Thyroid gland (tissue), 4 donors: Measurements from ENCODE around the gene DTX1. TPM values are rescaled to one million over a fixed set of nuclear protein-coding genes. Genes with fewer than 3 reads are reported as not detected.

Experiments
- DNase-seq, 2 donors: peaks; one replicate each; pipeline ENCODE4 v3.0.0-alpha.2; 2019
- H3K27ac ChIP-seq, 3 donors: fragments of 200-600 bp; sonication (generic); 1 replicate in 2 of 3; 2 replicates in 1 of 3; pipeline ENCODE4 v1.5.1; 2016 to 2019; ENCODE audit warnings: mild to moderate bottlenecking in 1 of 3, moderate library complexity in 1 of 3
- H3K27me3 ChIP-seq: fragments of 200-600 bp; sonication (generic); one replicate; pipeline ENCODE4 v1.5.1; 2019
- H3K36me3 ChIP-seq, 2 donors: fragments of 200-600 bp; sonication (generic); one replicate each; pipeline ENCODE4 v1.5.1; 2016 to 2019
- H3K4me1 ChIP-seq, 2 donors: fragments of 200-600 bp; sonication (generic); one replicate each; pipeline ENCODE4 v1.5.1; 2017 to 2019
- H3K4me3 ChIP-seq, 3 donors: fragments of 200-600 bp; sonication (generic); replicated peaks in 1 of 3; 1 replicate in 2 of 3; 2 replicates in 1 of 3; pipeline ENCODE4 v1.5.1; 2016; ENCODE audit warnings: mild to moderate bottlenecking in 1 of 3
- H3K9me3 ChIP-seq: fragments of 200-600 bp; sonication (generic); one replicate; pipeline ENCODE4 v1.5.1; 2017
- POLR2A ChIP-seq, 2 donors: fragments of 450-650 bp; IDR thresholded peaks; one replicate each; pipeline ENCODE4 v1.6.1; 2017; ENCODE audit warnings: antibody characterized with exemption in 2 of 2, mild to moderate bottlenecking in 2 of 2, moderate library complexity in 1 of 2
- WGBS, 2 donors: methylation state at CpG; one replicate each; pipeline ENCODE4 v1.1.5; 2017; 5-methylcytosine and 5-hydroxymethylcytosine counted together
- intact Hi-C: fragments of 100-400 bp; cut with DNase I; formaldehyde crosslinking; loops from one replicate; pipeline ENCODE4 v1.15.1; 2023
- total RNA-seq, 4 donors: library from RNA; depleted of rRNA; stranded (reverse); fragments of >200 nt; gene quantifications; one replicate each; pipeline ENCODE4 v1.2.3, GENCODE V29; 2016
- TF ChIP-seq, protein P1 (sequence below), 6 experiments: fragments of 200-600 bp in 3 of 6; fragments of 450-650 bp in 3 of 6; sonication (generic) in 3 of 6; IDR thresholded peaks; one replicate each; pipeline ENCODE4 v1.5.1; 2016 to 2019; ENCODE audit warnings: antibody characterized with exemption in 6 of 6, mild to moderate bottlenecking in 2 of 6, inconsistent platforms in 1 of 6, moderate library complexity in 1 of 6

DTX1 gene
- total RNA-seq, 4 donors from 2014 or later: 11.5 to 37.1 (median 20.6) TPM

DNA sequence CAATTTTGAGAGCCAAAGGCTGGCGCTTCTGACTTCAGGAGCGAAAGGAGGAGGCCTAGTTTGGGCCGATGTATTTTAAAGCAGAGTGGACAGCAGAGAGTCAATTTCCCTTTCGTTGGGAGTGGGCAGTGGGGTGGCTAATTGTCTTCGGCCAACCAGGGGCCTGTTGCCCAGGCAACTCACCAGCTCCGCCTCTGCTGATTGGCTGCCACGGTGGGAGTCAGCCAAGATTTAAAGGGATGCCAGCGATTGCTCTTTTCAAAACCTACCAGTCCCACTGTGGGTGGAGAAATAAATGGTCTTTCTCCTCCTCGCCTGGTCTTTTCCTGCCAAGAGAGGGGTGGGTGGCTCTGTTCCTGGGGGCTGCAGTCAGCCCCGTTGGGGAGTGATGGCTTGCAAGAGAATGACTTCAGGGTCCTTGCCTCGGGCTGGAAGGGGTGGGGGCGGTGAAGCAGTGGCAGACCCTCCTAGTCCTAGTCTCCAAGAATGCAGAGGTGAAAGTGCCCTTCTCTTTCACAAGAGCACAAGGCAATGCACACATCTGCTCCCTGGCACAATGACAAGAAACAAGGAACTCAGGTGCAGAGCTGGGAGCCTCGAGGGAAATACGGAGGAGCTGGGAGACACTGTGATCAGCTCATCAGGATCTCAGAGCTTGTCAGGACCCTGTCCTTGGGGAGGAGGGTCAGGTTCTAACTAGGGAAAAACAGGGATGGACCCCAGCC lies 41.3 kb downstream of the DTX1 start:
- peaks cover 21 to 27% of the 10 kb centered on the region in 2 donors for H3K4me1 ChIP-seq
- H3K4me3 ChIP-seq: no peak overlapping the region
- H3K27me3 ChIP-seq: no peaks in the 10 kb centered on the region
- TF ChIP-seq POLR2A (IDR thresholded peaks at IDR 0.05): no peak
- TF ChIP-seq, protein P1, sequence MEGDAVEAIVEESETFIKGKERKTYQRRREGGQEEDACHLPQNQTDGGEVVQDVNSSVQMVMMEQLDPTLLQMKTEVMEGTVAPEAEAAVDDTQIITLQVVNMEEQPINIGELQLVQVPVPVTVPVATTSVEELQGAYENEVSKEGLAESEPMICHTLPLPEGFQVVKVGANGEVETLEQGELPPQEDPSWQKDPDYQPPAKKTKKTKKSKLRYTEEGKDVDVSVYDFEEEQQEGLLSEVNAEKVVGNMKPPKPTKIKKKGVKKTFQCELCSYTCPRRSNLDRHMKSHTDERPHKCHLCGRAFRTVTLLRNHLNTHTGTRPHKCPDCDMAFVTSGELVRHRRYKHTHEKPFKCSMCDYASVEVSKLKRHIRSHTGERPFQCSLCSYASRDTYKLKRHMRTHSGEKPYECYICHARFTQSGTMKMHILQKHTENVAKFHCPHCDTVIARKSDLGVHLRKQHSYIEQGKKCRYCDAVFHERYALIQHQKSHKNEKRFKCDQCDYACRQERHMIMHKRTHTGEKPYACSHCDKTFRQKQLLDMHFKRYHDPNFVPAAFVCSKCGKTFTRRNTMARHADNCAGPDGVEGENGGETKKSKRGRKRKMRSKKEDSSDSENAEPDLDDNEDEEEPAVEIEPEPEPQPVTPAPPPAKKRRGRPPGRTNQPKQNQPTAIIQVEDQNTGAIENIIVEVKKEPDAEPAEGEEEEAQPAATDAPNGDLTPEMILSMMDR (IDR thresholded peaks at IDR 0.05): no peak
- DNase-seq: peak; percentile 46 to 49
- H3K27ac ChIP-seq: peak overlapping the region in 2 of 3 donors; percentile 38 to 70
- intact Hi-C loops: loop anchor here (5.0 kb wide), 1 partner anchor 46 kb away; no protein-coding TSS in a partner anchor
- no peaks in the 10 kb centered on the region for H3K9me3 ChIP-seq
- no peaks in the 10 kb centered on the region for H3K36me3 ChIP-seq
- 42 to 44% methylated on average over 12 to 14 of the region's 14 CpGs for WGBS, 2 donors

DNA sequence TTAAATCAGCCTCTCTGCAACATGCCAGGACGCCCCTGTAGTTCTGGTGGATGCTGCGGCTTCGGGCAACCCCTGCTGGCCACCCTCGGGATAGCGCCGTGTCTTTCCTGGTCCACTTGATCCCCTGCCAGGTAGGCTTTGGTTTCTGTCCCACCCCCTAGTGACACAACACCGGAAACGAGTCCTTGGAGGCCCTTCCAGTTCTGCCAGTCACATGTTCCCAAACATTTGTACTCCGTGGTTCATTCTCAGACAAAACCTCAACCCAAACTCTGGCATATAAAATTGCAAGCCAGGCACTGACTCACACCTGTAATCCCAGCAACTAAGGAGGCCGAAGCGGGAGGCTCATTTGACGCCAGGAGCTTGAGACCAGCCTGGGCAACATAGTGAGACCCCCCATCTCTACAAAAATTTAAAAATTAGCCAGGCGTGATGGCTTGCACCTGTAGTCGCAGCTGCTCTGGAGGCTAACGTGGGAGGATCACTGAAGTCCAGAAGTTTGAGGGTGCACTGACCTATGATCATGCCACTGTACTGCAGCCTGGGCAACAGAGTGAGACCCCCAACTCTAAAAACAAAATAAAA lies 42.0 kb downstream of the DTX1 start:
- peak; percentile 92 to 94 for DNase-seq
- WGBS, 2 donors: 25 to 47% methylated on average over 10 to 15 of the region's 15 CpGs
- Histone ChIP-seq H3K4me1 (peaks cover 16 to 23% of the 10 kb centered on the region in 2 donors), H3K4me3 (no peak overlapping the region), H3K9me3 (no peaks in the 10 kb centered on the region), H3K36me3 (no peaks in the 10 kb centered on the region), H3K27ac (peak overlapping the region; percentile 40 to 70 (median 66)), H3K27me3 (no peaks in the 10 kb centered on the region)
- TF ChIP-seq POLR2A (IDR thresholded peaks at IDR 0.05): no peak
- TF ChIP-seq, protein P1 (IDR thresholded peaks at IDR 0.05): peak; percentile 61 to 98 (median 92)
- intact Hi-C loops: loop anchor here (5.0 kb wide), 1 partner anchor 46 kb away; no protein-coding TSS in a partner anchor

DNA sequence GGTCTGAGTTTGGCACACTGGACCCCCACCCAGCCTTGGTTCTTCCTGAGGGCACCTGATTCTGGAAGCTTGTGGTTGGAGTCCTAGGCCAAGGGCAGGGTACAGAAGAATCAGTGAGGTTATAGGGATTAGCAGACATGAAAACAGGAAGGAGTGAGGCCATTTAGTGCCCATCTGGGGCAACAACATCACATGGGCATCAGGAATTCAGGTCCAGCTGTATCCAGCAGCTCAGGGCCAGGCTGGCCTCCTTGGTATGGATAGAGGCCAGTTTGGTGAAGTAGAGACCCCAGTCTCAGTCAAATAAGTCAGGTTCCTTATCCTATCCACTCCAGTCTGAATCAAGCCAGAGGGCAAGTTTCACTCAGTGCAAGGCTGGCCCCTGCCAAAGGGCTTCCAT lies 42.8 kb downstream of the DTX1 start:
- intact Hi-C loops: loop anchor here (5.0 kb wide), 1 partner anchor 47 kb away; no protein-coding TSS in a partner anchor
- TF ChIP-seq POLR2A (IDR thresholded peaks at IDR 0.05): no peak
- TF ChIP-seq, protein P1 (IDR thresholded peaks at IDR 0.05): no peak
- Histone ChIP-seq H3K27ac (peak overlapping the region; percentile 40 to 66 (median 56)), H3K36me3 (no peaks in the 10 kb centered on the region), H3K4me1 (peaks cover 16 to 23% of the 10 kb centered on the region in 2 donors), H3K27me3 (no peaks in the 10 kb centered on the region), H3K4me3 (no peak overlapping the region), H3K9me3 (no peaks in the 10 kb centered on the region)
- no peak for DNase-seq

DNA sequence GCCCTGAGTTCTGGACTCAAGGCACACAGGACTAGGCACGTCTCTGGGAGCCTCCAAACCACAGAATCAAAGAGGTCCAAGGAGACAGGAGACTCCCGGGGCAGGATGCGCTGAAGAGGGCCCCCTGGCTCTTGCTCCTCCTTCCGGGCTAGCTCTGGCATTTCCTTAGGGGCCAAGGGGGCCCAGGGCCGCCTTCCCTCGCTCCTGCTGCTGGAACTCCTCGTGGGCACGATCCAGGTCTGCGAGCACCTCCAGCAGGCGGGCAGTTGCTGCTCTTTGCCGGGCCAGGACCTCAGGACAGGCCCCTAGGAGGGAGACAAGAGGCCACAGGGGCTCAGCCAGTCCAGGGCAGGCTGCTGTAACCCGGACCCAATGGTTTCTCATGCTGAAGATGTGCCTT lies 43.2 kb downstream of the DTX1 start:
- H3K27me3 ChIP-seq: no peaks in the 10 kb centered on the region
- intact Hi-C loops: loop anchor here (5.0 to 10.0 kb wide), 2 partner anchors 47 to 55 kb away; no protein-coding TSS in a partner anchor
- 80 to 81% methylated on average over 1 to 10 of the region's 12 CpGs for WGBS, 2 donors

More for the DNA sequence above, 43.2 kb downstream of the DTX1 start:
- peaks cover 16 to 23% of the 10 kb centered on the region in 2 donors for H3K4me1 ChIP-seq
- no peak for TF ChIP-seq POLR2A (IDR thresholded peaks at IDR 0.05)
- TF ChIP-seq, protein P1 (IDR thresholded peaks at IDR 0.05): no peak
- no peaks in the 10 kb centered on the region for H3K36me3 ChIP-seq
- no peak for DNase-seq
- no peaks in the 10 kb centered on the region for H3K9me3 ChIP-seq
- H3K27ac ChIP-seq: peak overlapping the region; percentile 40 to 66 (median 56)
- H3K4me3 ChIP-seq: no peak overlapping the region
